ENCODE results near the gene NSG1. TPM values are rescaled to one million over a fixed set of nuclear protein-coding genes. Genes with fewer than 3 reads are reported as not detected.

Gene NSG1
- total and polyA plus RNA-seq, 2 of the 13 experiments (the other 11 are each of a cell fraction or from before 2014, with no cell fraction given), result not detected

DNA sequence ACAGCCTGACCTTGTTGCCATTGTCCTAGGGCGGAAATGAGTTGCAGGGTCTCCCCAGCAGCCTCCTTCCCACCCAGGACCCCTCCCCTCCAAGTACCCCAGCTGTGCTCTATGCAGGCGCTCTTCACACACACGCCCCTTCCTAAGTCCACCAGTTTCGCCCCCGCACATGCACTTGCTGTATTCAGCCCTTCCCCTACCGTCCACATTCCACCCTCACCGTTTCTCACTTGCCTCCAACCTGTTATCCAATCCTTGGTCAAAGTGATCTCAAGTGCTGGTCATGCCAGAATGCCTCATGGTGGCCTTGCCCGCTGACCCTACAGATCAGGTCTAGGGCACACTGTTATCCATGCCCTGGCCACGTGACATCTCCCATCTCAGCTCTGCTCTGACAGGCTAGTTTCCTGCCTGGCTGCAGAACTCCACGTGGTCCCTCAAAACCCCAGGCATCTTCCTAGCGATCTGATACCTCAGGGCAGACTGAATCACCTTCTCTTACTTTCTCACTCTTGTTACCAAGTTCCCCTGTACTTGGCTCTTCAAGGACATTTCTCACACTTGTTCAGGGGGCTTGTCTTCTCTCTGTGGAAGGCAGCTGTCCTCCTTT is 39.7 kb downstream of the NSG1 start:
- no TSS peak for BruUV-seq (replicated peaks)
- no peaks in the 10 kb centered on the region for H3K9me3 ChIP-seq (ENCODE audit: low read length)
- ATAC-seq (no peak), DNase-seq (ENCODE audit: low spot score) (no peak), FAIRE-seq (no peak)
- H3K27me3 ChIP-seq (ENCODE audit: control insufficient read depth in 1 of 2, insufficient read depth in 2 of 2, low read length in 2 of 2), result no peaks in the 10 kb centered on the region
- in situ Hi-C loops (cut with HindIII; ENCODE audit: extremely low pct_ligation_motif_present, low pct_unique_long_range_greater_than_20kb), result no loop called here
- CTCF ChIA-PET (ENCODE audit: low intra/inter-chr PET ratio, low total read pairs), result no interaction called here
- peaks cover 15 to 41% of the 10 kb centered on the region in 2 experiments for H3K36me3 ChIP-seq (replicated peaks in 1 of 2; ENCODE audit: control insufficient read depth in 1 of 2, insufficient read depth in 2 of 2, low read length in 2 of 2)
- no peaks in the 10 kb centered on the region for H4K20me1 ChIP-seq (ENCODE audit: insufficient read depth, low read length)
- 97% methylated on average over 11 of the region's 11 CpGs for WGBS (ENCODE audit: low lambda C conversion rate)
- no peak overlapping the region for H3K4me3 ChIP-seq (replicated peaks in 1 of 3; ENCODE audit: insufficient read depth in 1 of 3, low read depth in 2 of 3, low read length in 3 of 3)
- no peak overlapping the region for H3K27ac ChIP-seq (ENCODE audit: extremely low read length, insufficient read depth, low read length)
- POLR2A ChIA-PET, result no interaction called here
- H3K9ac ChIP-seq (ENCODE audit: insufficient read depth, low read depth, low read length), result no peak overlapping the region
- H3K79me2 ChIP-seq (ENCODE audit: insufficient read depth, low read length), result no peaks in the 10 kb centered on the region
- no peak overlapping the region for H2AFZ ChIP-seq (ENCODE audit: low read length)
- H3K4me1 ChIP-seq (ENCODE audit: insufficient read depth, low read length), result no peaks in the 10 kb centered on the region
- TF ChIP-seq TARDBP (CRISPR knock-in tag; IDR thresholded peaks at IDR 0.05), result no peak
- TF ChIP-seq KLF13 (CRISPR knock-in tag; IDR thresholded peaks at IDR 0.05), result no peak
- TF ChIP-seq, protein P1, sequence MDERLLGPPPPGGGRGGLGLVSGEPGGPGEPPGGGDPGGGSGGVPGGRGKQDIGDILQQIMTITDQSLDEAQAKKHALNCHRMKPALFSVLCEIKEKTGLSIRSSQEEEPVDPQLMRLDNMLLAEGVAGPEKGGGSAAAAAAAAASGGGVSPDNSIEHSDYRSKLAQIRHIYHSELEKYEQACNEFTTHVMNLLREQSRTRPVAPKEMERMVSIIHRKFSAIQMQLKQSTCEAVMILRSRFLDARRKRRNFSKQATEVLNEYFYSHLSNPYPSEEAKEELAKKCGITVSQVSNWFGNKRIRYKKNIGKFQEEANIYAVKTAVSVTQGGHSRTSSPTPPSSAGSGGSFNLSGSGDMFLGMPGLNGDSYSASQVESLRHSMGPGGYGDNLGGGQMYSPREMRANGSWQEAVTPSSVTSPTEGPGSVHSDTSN (CRISPR knock-in tag; IDR thresholded peaks at IDR 0.05), result no peak
- TF ChIP-seq, protein P2, sequence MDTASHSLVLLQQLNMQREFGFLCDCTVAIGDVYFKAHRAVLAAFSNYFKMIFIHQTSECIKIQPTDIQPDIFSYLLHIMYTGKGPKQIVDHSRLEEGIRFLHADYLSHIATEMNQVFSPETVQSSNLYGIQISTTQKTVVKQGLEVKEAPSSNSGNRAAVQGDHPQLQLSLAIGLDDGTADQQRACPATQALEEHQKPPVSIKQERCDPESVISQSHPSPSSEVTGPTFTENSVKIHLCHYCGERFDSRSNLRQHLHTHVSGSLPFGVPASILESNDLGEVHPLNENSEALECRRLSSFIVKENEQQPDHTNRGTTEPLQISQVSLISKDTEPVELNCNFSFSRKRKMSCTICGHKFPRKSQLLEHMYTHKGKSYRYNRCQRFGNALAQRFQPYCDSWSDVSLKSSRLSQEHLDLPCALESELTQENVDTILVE (CRISPR knock-in tag; IDR thresholded peaks at IDR 0.05), result no peak
- no peak for TF ChIP-seq CHD4 (IDR thresholded peaks at IDR 0.05; ENCODE audit: borderline replicate concordance, low read length)
- TF ChIP-seq, protein P3, sequence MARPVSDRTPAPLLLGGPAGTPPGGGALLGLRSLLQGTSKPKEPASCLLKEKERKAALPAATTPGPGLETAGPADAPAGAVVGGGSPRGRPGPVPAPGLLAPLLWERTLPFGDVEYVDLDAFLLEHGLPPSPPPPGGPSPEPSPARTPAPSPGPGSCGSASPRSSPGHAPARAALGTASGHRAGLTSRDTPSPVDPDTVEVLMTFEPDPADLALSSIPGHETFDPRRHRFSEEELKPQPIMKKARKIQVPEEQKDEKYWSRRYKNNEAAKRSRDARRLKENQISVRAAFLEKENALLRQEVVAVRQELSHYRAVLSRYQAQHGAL (CRISPR knock-in tag; IDR thresholded peaks at IDR 0.05; ENCODE audit: not compliant biosample characterization), result no peak
- TF ChIP-seq, protein P4, sequence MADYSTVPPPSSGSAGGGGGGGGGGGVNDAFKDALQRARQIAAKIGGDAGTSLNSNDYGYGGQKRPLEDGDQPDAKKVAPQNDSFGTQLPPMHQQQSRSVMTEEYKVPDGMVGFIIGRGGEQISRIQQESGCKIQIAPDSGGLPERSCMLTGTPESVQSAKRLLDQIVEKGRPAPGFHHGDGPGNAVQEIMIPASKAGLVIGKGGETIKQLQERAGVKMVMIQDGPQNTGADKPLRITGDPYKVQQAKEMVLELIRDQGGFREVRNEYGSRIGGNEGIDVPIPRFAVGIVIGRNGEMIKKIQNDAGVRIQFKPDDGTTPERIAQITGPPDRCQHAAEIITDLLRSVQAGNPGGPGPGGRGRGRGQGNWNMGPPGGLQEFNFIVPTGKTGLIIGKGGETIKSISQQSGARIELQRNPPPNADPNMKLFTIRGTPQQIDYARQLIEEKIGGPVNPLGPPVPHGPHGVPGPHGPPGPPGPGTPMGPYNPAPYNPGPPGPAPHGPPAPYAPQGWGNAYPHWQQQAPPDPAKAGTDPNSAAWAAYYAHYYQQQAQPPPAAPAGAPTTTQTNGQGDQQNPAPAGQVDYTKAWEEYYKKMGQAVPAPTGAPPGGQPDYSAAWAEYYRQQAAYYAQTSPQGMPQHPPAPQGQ (CRISPR knock-in tag; IDR thresholded peaks at IDR 0.05; ENCODE audit: borderline replicate concordance), result no peak
- TF ChIP-seq, protein P5, sequence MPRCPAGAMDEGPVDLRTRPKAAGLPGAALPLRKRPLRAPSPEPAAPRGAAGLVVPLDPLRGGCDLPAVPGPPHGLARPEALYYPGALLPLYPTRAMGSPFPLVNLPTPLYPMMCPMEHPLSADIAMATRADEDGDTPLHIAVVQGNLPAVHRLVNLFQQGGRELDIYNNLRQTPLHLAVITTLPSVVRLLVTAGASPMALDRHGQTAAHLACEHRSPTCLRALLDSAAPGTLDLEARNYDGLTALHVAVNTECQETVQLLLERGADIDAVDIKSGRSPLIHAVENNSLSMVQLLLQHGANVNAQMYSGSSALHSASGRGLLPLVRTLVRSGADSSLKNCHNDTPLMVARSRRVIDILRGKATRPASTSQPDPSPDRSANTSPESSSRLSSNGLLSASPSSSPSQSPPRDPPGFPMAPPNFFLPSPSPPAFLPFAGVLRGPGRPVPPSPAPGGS (CRISPR knock-in tag; IDR thresholded peaks at IDR 0.05), result no peak
- TF ChIP-seq, protein P6, sequence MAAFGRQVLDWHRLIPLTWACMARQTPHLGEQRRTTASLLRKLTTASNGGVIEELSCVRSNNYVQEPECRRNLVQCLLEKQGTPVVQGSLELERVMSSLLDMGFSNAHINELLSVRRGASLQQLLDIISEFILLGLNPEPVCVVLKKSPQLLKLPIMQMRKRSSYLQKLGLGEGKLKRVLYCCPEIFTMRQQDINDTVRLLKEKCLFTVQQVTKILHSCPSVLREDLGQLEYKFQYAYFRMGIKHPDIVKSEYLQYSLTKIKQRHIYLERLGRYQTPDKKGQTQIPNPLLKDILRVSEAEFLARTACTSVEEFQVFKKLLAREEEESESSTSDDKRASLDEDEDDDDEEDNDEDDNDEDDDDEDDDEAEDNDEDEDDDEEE (CRISPR knock-in tag; IDR thresholded peaks at IDR 0.05), result no peak
- TF ChIP-seq FOXA1 (IDR thresholded peaks at IDR 0.05), result no peak
- TF ChIP-seq FOXA1 (CRISPR knock-in tag; IDR thresholded peaks at IDR 0.05), result no peak
- TF ChIP-seq, protein P7, sequence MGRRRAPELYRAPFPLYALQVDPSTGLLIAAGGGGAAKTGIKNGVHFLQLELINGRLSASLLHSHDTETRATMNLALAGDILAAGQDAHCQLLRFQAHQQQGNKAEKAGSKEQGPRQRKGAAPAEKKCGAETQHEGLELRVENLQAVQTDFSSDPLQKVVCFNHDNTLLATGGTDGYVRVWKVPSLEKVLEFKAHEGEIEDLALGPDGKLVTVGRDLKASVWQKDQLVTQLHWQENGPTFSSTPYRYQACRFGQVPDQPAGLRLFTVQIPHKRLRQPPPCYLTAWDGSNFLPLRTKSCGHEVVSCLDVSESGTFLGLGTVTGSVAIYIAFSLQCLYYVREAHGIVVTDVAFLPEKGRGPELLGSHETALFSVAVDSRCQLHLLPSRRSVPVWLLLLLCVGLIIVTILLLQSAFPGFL (CRISPR knock-in tag; IDR thresholded peaks at IDR 0.05), result no peak
- no peak for TF ChIP-seq RAD21 (CRISPR knock-in tag; IDR thresholded peaks at IDR 0.05)
- intact Hi-C loops (cut with micrococcal nuclease; ENCODE audit: unreplicated experiment), result no loop called here
- no peak overlapping the region for H3K4me2 ChIP-seq (ENCODE audit: low read depth, low read length)

Data from HepG2 (cell line).